ENCODE data around the gene LDB2. TPM values are rescaled to one million over a fixed set of nuclear protein-coding genes. Genes with fewer than 3 reads are reported as not detected.

The LDB2 gene
- polyA plus RNA-seq, 2 of the 4 experiments (the other 2 are of a cell fraction) = not detected

DNA sequence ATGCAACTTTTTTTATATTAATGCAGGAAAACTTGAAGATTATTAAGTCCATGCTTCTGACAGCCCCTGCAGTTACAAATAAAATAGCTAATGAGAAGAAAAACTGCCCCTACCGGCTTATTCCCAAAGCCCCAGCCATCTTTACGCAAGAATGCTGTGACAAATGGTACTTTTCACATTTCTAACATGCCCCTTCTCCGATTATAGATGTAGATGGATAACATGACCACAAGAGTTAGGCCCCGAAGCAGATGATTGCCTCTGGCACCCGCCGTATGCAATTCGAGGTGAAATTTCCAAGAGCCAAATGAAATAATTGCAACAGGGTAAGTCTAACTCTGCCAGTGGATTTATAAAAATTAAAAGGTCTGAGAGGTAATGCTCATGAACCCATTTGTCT, 352.8 kb downstream of the LDB2 start:
- ATAC-seq = no peak
- TF ChIP-seq REST (IDR thresholded peaks at IDR 0.05) (no peak), HOXB13 (CRISPR knock-in tag; IDR thresholded peaks at IDR 0.05; ENCODE audit: low read depth) (no peak)
- H3K27ac ChIP-seq = no peak overlapping the region
- no peak overlapping the region for H3K4me3 ChIP-seq
- H3K9me3 ChIP-seq = no peaks in the 10 kb centered on the region
- no peaks in the 10 kb centered on the region for H3K4me1 ChIP-seq
- ChIA-PET POLR2A (no interaction called here), CTCF (interaction anchor here (0.8 kb wide), 1 partner anchor 10 kb away, joined by 3 read pairs; no protein-coding TSS in a partner anchor)
- no peak for FAIRE-seq
- DNase-seq (ENCODE audit: low read depth in 1 of 2, low spot score in 1 of 2) = no peak
- 16% methylated on average over 7 of the region's 7 CpGs for WGBS (ENCODE audit: missing lambda C conversion rate)
- H3K4me2 ChIP-seq = no peak overlapping the region

DNA sequence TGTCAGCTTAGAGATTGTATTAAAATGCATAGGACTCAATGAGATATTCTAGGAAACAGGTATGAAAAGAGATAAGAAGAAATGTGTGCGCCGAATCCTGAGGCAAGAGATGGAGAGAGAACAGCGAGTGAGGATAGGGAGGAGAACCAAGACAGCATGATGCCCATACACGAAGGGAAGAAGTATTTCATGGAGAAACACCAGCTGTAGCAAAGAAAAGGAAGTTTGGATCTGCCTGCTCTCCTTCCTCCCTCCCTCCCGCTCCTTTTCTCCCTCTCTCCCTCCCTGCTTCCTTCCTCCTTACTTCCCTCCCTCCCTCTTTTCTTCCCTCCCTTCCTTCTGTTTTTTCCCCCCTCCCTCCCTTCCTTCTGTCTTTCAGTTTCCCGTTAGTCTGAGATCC, 353.6 kb downstream of the LDB2 start:
- no peak for FAIRE-seq
- no peak for DNase-seq (ENCODE audit: low read depth in 1 of 2, low spot score in 1 of 2)
- no peaks in the 10 kb centered on the region for H3K9me3 ChIP-seq
- ATAC-seq = no peak
- H3K4me1 ChIP-seq = no peaks in the 10 kb centered on the region
- no peak overlapping the region for H3K4me3 ChIP-seq
- TF ChIP-seq EP300 (IDR thresholded peaks at IDR 0.05) (no peak), KDM1A (IDR thresholded peaks at IDR 0.05; ENCODE audit: low read depth) (no peak), MAFK (IDR thresholded peaks at IDR 0.05; ENCODE audit: partially characterized antibody) (no peak), CHD4 (IDR thresholded peaks at IDR 0.05; ENCODE audit: borderline replicate concordance) (no peak), ZC3H11A (IDR thresholded peaks at IDR 0.05) (no peak), MAZ (IDR thresholded peaks at IDR 0.05; ENCODE audit: borderline replicate concordance, low read depth, low read length) (no peak), SMC3 (IDR thresholded peaks at IDR 0.05) (no peak), JUNB (IDR thresholded peaks at IDR 0.05) (no peak), REST (IDR thresholded peaks at IDR 0.05) (no peak)
- TF ChIP-seq, protein P1, sequence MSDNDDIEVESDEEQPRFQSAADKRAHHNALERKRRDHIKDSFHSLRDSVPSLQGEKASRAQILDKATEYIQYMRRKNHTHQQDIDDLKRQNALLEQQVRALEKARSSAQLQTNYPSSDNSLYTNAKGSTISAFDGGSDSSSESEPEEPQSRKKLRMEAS (IDR thresholded peaks at IDR 0.05) = no peak
- TF ChIP-seq, protein P2, sequence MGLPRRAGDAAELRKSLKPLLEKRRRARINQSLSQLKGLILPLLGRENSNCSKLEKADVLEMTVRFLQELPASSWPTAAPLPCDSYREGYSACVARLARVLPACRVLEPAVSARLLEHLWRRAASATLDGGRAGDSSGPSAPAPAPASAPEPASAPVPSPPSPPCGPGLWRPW (IDR thresholded peaks at IDR 0.05) = no peak
- CTCF ChIA-PET = interaction anchor here (0.8 kb wide), 1 partner anchor 9 kb away, joined by 3 read pairs; no protein-coding TSS in a partner anchor
- no peak overlapping the region for H3K4me2 ChIP-seq
- no peak overlapping the region for H3K27ac ChIP-seq
- 30% methylated on average over 6 of the region's 6 CpGs for WGBS (ENCODE audit: missing lambda C conversion rate)
- POLR2A ChIA-PET = no interaction called here

- ChIA-PET CTCF (no interaction called here), POLR2A (no interaction called here)
- no peak overlapping the region for H3K4me2 ChIP-seq
- no peak overlapping the region for H3K27ac ChIP-seq
- FAIRE-seq = no peak
- H3K4me3 ChIP-seq = no peak overlapping the region
- no peaks in the 10 kb centered on the region for H3K9me3 ChIP-seq
- TF ChIP-seq KDM1A (IDR thresholded peaks at IDR 0.05; ENCODE audit: low read depth) = no peak
- no peak for TF ChIP-seq ESRRA (IDR thresholded peaks at IDR 0.05; ENCODE audit: borderline replicate concordance, low read length)
- TF ChIP-seq ZFP36 (IDR thresholded peaks at IDR 0.05; ENCODE audit: borderline replicate concordance, partially characterized antibody) = no peak
- no peak for TF ChIP-seq HMGXB4 (CRISPR knock-in tag; IDR thresholded peaks at IDR 0.05; ENCODE audit: borderline replicate concordance)
- TF ChIP-seq HDAC2 (IDR thresholded peaks at IDR 0.05) = no peak
- TF ChIP-seq, protein P3, sequence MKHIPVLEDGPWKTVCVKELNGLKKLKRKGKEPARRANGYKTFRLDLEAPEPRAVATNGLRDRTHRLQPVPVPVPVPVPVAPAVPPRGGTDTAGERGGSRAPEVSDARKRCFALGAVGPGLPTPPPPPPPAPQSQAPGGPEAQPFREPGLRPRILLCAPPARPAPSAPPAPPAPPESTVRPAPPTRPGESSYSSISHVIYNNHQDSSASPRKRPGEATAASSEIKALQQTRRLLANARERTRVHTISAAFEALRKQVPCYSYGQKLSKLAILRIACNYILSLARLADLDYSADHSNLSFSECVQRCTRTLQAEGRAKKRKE (CRISPR knock-in tag; IDR thresholded peaks at IDR 0.05; ENCODE audit: low read depth) = no peak
- TF ChIP-seq BHLHE40 (IDR thresholded peaks at IDR 0.05; ENCODE audit: low read depth, low read length) = no peak
- TF ChIP-seq SREBF2 (IDR thresholded peaks at IDR 0.05) = no peak
- TF ChIP-seq CEBPB (IDR thresholded peaks at IDR 0.05) = no peak
- TF ChIP-seq NR3C1 (IDR thresholded peaks at IDR 0.05) = no peak
- TF ChIP-seq RAD21 (conservative IDR thresholded peaks at IDR 0.05 in 1 of 2, IDR thresholded peaks at IDR 0.05 in 1 of 2) = no peak
- TF ChIP-seq CHD2 (IDR thresholded peaks at IDR 0.05; ENCODE audit: low read length, partially characterized antibody) = no peak
- no peak for TF ChIP-seq POLR2A (IDR thresholded peaks at IDR 0.05; ENCODE audit: low read length)
- TF ChIP-seq HOXB5 (CRISPR knock-in tag; IDR thresholded peaks at IDR 0.05) = no peak
- no peak for TF ChIP-seq RCOR1 (IDR thresholded peaks at IDR 0.05; ENCODE audit: low read depth, low read length)
- ATAC-seq = no peak
- no peak for DNase-seq (ENCODE audit: low read depth in 1 of 2, low spot score in 1 of 2)
- 10% methylated on average over 6 of the region's 6 CpGs for WGBS (ENCODE audit: missing lambda C conversion rate)
- no peaks in the 10 kb centered on the region for H3K4me1 ChIP-seq
These were observed 354.2 kb downstream of the LDB2 start for GRCh38 chr4:16544251-16544721.

Data from A549 (cell line).